Loucy (cell line): ENCODE measurements around the gene FNDC3A.

ENCODE experiments used
- CTCF ChIP-seq: fragments of 200-600 bp; sonication (generic); conservative IDR thresholded peaks from 2 replicates; pipeline ENCODE4 v1.5.1; 2014; ENCODE audit warnings: mild to moderate bottlenecking, antibody characterized with exemption, low read length
- EZH2phosphoT487 ChIP-seq: fragments of 200-600 bp; IDR thresholded peaks from 2 replicates; pipeline ENCODE4 v1.6.1; 2018; ENCODE audit warnings: antibody characterized with exemption, mild to moderate bottlenecking, moderate library complexity, borderline replicate concordance

- TF ChIP-seq CTCF (no peak), EZH2phosphoT487 (no peak)
Observed at GRCh38 chr13:49213997-49214916, 238.5 kb downstream of the FNDC3A start.
